SK-N-SH treated with all-trans-retinoic acid at 6 μM for 48 hours (cell line): Measurements from ENCODE around the gene TRPM2.

ENCODE experiments used
- ATAC-seq: fragments of 200-7000 bp; cut with Tn5 transposase; 3 replicates; pipeline ENCODE4 v1.9.1; 2020; ENCODE audit warnings: mild to moderate bottlenecking, moderate library complexity
- ARNTL ChIP-seq: fragments of 450-650 bp; formaldehyde crosslinking; IDR thresholded peaks from 2 replicates; pipeline ENCODE4 v1.5.0; 2020; ENCODE audit warnings: low read depth, mild to moderate bottlenecking, moderate library complexity, borderline replicate concordance
- BACH2 ChIP-seq: fragments of 250-450 bp; sonication (Bioruptor Pico); IDR thresholded peaks from 2 replicates; pipeline ENCODE4 v1.9.0; 2021; ENCODE audit warnings: mild to moderate bottlenecking, borderline replicate concordance
- CREB5 ChIP-seq: fragments of 250-450 bp; sonication (Bioruptor Pico); IDR thresholded peaks from 2 replicates; pipeline ENCODE4 v1.5.1; 2020; ENCODE audit warnings: low read depth, mild to moderate bottlenecking, moderate library complexity
- CSDC2 ChIP-seq: fragments of 250-450 bp; sonication (Bioruptor Pico); IDR thresholded peaks from 2 replicates; pipeline ENCODE4 v1.5.0; 2020; ENCODE audit warnings: mild to moderate bottlenecking, moderate library complexity
- ESRRG ChIP-seq: fragments of 250-450 bp; sonication (Bioruptor Pico); IDR thresholded peaks from 2 replicates; pipeline ENCODE4 v1.6.1; 2021; ENCODE audit warnings: mild to moderate bottlenecking
- GLIS3 ChIP-seq: fragments of 250-450 bp; sonication (Bioruptor Pico); IDR thresholded peaks from 2 replicates; pipeline ENCODE4 v1.5.0; 2020; ENCODE audit warnings: mild to moderate bottlenecking, moderate library complexity
- ISL1 ChIP-seq: fragments of 250-450 bp; sonication (Bioruptor Pico); IDR thresholded peaks from 2 replicates; pipeline ENCODE4 v2.1.2; 2022; ENCODE audit warnings: mild to moderate bottlenecking, moderate library complexity
- OSR1 ChIP-seq: fragments of 250-450 bp; sonication (Bioruptor Pico); IDR thresholded peaks from 2 replicates; pipeline ENCODE4 v1.8.0; 2022; ENCODE audit warnings: moderate library complexity, mild to moderate bottlenecking, inconsistent platforms
- POU6F1 ChIP-seq: fragments of 250-450 bp; sonication (Bioruptor Pico); IDR thresholded peaks from 2 replicates; pipeline ENCODE4 v1.8.0; 2021; ENCODE audit warnings: low read depth, mild to moderate bottlenecking, moderate library complexity, borderline replicate concordance
- PPARA ChIP-seq: fragments of 250-450 bp; sonication (Bioruptor Pico); IDR thresholded peaks from 2 replicates; pipeline ENCODE4 v1.5.0; 2020; ENCODE audit warnings: mild to moderate bottlenecking, borderline replicate concordance
- RARB ChIP-seq: fragments of 250-450 bp; sonication (Bioruptor Pico); IDR thresholded peaks from 2 replicates; pipeline ENCODE4 v1.8.0; 2021; ENCODE audit warnings: mild to moderate bottlenecking, moderate library complexity
- SNAI2 ChIP-seq: fragments of 250-450 bp; sonication (Bioruptor Pico); IDR thresholded peaks from 2 replicates; pipeline ENCODE4 v1.5.0; 2020; ENCODE audit warnings: mild to moderate bottlenecking, moderate library complexity
- TCF4 ChIP-seq: fragments of 250-450 bp; sonication (Bioruptor Pico); IDR thresholded peaks from 2 replicates; pipeline ENCODE4 v1.8.0; 2021; ENCODE audit warnings: mild to moderate bottlenecking, moderate library complexity, borderline replicate concordance
- TOX ChIP-seq: fragments of 250-450 bp; sonication (Bioruptor Pico); IDR thresholded peaks from 2 replicates; pipeline ENCODE4 v1.8.0; 2021; ENCODE audit warnings: mild to moderate bottlenecking, moderate library complexity, borderline replicate concordance
- ZC3H10 ChIP-seq: fragments of 250-450 bp; sonication (Bioruptor Pico); IDR thresholded peaks from 2 replicates; pipeline ENCODE4 v1.5.1; 2021; ENCODE audit warnings: mild to moderate bottlenecking, moderate library complexity
- ZFP3 ChIP-seq: fragments of 250-450 bp; sonication (Bioruptor Pico); IDR thresholded peaks from 2 replicates; pipeline ENCODE4 v1.5.0; 2020; ENCODE audit warnings: mild to moderate bottlenecking, moderate library complexity
- ZFP30 ChIP-seq: fragments of 450-650 bp; formaldehyde crosslinking; IDR thresholded peaks from 2 replicates; pipeline ENCODE4 v1.5.0; 2022; ENCODE audit warnings: mild to moderate bottlenecking, moderate library complexity
- ZNF70 ChIP-seq: fragments of 450-650 bp; formaldehyde crosslinking; IDR thresholded peaks from 2 replicates; pipeline ENCODE4 v1.5.0; 2020; ENCODE audit warnings: mild to moderate bottlenecking, moderate library complexity
- ZNF8 ChIP-seq: fragments of 450-650 bp; formaldehyde crosslinking; IDR thresholded peaks from 2 replicates; pipeline ENCODE4 v1.5.0; 2020; ENCODE audit warnings: mild to moderate bottlenecking, moderate library complexity
- TF ChIP-seq, protein P1 (sequence below): fragments of 250-450 bp; sonication (Bioruptor Pico); IDR thresholded peaks from 2 replicates; pipeline ENCODE4 v1.5.1; 2021; ENCODE audit warnings: mild to moderate bottlenecking, moderate library complexity
- TF ChIP-seq, protein P2 (sequence below): fragments of 250-450 bp; sonication (Bioruptor Pico); IDR thresholded peaks from 2 replicates; pipeline ENCODE4 v1.5.0; 2020; ENCODE audit warnings: mild to moderate bottlenecking, moderate library complexity

TRPM2 gene

DNA sequence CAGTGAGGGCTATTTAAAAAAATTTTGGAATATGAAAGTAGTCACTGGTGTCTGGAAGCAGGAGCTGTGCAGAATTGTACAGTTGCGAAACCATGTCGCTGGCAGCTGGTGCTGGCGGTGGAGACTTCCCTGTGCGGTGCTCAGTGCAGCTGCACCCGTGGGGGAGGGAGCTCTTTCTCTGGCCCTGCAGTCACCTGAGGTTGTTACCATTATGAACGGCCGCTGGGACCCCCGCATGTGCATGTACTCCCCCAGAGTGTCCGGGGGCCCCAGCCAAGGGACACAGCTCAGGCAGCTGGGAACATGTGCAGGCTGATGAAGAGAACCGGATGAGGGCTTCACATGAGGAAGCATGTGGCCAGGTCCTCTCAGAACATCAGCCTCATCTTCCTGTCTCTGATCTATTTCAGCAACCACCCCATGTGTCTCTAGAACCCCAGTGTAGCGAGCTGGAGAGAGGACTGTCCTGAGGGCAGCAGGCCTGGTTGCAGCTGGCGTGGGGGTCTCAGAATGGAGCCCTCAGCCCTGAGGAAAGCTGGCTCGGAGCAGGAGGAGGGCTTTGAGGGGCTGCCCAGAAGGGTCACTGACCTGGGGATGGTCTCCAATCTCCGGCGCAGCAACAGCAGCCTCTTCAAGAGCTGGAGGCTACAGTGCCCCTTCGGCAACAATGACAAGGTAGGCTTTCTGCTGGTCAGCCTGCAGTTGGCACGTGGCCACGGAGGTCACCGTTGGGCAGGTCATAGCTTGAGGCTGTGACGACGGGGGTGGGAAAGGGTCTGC lies at the start of gene TRPM2:
Gene TRPM2, plus strand, starts transcription at position 431 of the 780 bp plus-strand sequence. Its CDS starts 80 bp downstream, at position 511.
- TF ChIP-seq SNAI2 = no peak
- no peak for TF ChIP-seq ZC3H10 (CRISPR knock-in tag)
- TF ChIP-seq ISL1 (CRISPR knock-in tag) = no peak
- TF ChIP-seq, protein P1, sequence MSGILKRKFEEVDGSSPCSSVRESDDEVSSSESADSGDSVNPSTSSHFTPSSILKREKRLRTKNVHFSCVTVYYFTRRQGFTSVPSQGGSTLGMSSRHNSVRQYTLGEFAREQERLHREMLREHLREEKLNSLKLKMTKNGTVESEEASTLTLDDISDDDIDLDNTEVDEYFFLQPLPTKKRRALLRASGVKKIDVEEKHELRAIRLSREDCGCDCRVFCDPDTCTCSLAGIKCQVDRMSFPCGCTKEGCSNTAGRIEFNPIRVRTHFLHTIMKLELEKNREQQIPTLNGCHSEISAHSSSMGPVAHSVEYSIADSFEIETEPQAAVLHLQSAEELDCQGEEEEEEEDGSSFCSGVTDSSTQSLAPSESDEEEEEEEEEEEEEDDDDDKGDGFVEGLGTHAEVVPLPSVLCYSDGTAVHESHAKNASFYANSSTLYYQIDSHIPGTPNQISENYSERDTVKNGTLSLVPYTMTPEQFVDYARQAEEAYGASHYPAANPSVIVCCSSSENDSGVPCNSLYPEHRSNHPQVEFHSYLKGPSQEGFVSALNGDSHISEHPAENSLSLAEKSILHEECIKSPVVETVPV = no peak
- no peak for ATAC-seq

GRCh38 chr21:44304011-44304616 lies 49.3 kb upstream of the TRPM2 start:
- TF ChIP-seq CSDC2 (CRISPR knock-in tag) (no peak), ISL1 (CRISPR knock-in tag) (no peak), ARNTL (CRISPR knock-in tag) (no peak)
- no peak for ATAC-seq

DNA sequence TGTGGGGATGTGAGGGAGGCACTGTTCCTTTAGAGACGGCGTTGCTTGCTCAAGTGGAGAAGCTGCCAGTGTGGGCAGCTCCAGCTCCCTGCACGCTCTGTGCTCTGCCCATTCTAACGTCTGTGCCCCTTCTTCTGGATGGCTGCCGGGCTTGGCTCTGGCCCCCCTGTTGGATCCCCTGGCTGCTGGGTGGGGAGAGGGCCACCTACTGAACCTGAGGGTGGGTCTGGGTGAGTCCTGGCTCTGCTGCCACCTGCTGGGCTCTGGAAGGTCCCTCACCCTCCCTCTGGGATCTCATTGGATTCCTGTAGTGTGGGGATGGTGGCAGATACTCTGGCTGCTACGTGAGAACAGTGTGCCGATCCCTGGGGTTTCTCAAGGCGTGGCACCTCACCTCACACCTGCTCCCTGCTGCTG lies 48.5 kb upstream of the TRPM2 start:
- no peak for TF ChIP-seq TCF4 (CRISPR knock-in tag)
- TF ChIP-seq ZFP3 (CRISPR knock-in tag) = no peak
- no peak for TF ChIP-seq RARB (CRISPR knock-in tag)
- TF ChIP-seq ZC3H10 (CRISPR knock-in tag) = no peak
- TF ChIP-seq PPARA (CRISPR knock-in tag) = no peak
- no peak for TF ChIP-seq ZNF70 (CRISPR knock-in tag)
- TF ChIP-seq, protein P1 = no peak
- no peak for TF ChIP-seq OSR1
- no peak for TF ChIP-seq ZNF8 (CRISPR knock-in tag)
- TF ChIP-seq, protein P2, sequence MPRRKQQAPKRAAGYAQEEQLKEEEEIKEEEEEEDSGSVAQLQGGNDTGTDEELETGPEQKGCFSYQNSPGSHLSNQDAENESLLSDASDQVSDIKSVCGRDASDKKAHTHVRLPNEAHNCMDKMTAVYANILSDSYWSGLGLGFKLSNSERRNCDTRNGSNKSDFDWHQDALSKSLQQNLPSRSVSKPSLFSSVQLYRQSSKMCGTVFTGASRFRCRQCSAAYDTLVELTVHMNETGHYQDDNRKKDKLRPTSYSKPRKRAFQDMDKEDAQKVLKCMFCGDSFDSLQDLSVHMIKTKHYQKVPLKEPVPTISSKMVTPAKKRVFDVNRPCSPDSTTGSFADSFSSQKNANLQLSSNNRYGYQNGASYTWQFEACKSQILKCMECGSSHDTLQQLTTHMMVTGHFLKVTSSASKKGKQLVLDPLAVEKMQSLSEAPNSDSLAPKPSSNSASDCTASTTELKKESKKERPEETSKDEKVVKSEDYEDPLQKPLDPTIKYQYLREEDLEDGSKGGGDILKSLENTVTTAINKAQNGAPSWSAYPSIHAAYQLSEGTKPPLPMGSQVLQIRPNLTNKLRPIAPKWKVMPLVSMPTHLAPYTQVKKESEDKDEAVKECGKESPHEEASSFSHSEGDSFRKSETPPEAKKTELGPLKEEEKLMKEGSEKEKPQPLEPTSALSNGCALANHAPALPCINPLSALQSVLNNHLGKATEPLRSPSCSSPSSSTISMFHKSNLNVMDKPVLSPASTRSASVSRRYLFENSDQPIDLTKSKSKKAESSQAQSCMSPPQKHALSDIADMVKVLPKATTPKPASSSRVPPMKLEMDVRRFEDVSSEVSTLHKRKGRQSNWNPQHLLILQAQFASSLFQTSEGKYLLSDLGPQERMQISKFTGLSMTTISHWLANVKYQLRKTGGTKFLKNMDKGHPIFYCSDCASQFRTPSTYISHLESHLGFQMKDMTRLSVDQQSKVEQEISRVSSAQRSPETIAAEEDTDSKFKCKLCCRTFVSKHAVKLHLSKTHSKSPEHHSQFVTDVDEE = no peak
- no peak for TF ChIP-seq ESRRG (CRISPR knock-in tag)
- ATAC-seq = peak; percentile 79

DNA sequence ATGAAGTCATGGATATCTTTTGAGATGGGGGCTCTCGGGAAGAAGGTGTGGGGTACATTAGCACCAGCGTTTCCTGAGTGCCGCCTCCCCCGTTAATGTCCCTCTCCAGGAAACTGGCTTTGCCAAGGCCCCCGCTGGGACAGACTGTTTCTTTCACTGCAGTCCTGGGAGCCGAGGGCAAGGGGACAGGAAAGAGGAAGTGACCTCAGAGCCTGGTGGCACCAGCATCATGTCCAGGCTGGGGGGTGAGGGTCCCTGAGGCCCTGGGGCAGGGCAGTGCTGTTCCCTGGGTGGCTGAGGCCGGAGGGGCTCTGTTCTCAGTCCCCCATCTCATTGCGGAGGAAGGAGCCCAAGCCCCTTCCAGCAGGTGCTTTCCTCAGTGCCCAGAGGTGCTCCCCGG lies 47.7 kb upstream of the TRPM2 start:
- TF ChIP-seq ZC3H10 (CRISPR knock-in tag) = no peak
- TF ChIP-seq TOX = no peak
- TF ChIP-seq ISL1 (CRISPR knock-in tag) = no peak
- TF ChIP-seq BACH2 (CRISPR knock-in tag) = no peak
- TF ChIP-seq PPARA (CRISPR knock-in tag) = no peak
- TF ChIP-seq ESRRG (CRISPR knock-in tag) = no peak
- TF ChIP-seq OSR1 = no peak
- no peak for ATAC-seq

DNA sequence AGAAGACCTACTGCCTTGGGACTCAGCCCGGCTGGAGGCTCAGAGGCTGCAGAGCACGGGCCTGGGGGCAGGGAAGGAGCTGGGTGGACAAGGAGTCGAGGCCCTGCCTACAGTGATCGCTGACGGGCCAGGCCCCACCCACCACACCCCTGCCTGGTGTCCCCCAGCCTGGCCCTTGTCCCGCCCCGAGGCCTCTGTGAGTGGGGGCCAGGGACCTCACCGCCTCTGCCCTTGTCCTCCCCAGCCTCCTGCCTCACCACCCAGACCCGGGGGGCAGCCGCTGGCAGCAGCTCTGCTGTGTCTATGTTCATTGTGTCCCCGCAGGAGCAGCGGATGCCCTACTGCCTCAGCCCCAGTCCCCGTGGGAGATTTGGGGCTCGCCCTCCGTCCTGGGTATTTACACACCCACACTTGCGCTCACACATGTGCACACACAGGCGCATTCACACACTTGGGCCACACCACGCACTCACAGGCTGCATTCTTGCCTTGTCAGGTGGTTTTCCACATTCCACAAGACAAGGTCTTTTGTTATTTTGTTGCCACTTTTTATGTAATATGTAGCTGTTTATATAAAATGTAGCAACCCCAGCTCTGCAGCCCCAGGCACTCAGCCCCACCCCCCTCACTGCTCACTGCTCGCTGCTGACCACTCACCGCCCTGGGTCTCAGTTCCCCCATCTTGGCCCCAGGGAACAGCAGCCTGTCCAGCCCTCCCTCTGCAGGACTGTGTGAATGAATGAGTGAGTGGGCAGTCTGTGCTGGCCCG lies 46.3 kb upstream of the TRPM2 start:
- ATAC-seq = no peak
- no peak for TF ChIP-seq ZNF8 (CRISPR knock-in tag)
- no peak for TF ChIP-seq OSR1
- TF ChIP-seq, protein P1 = no peak
- TF ChIP-seq CSDC2 (CRISPR knock-in tag) = no peak
- no peak for TF ChIP-seq ZC3H10 (CRISPR knock-in tag)
- no peak for TF ChIP-seq GLIS3 (CRISPR knock-in tag)
- no peak for TF ChIP-seq ZFP30 (CRISPR knock-in tag)
- TF ChIP-seq POU6F1 (CRISPR knock-in tag) = no peak
- no peak for TF ChIP-seq CREB5
- no peak for TF ChIP-seq ARNTL (CRISPR knock-in tag)
- no peak for TF ChIP-seq TOX
- no peak for TF ChIP-seq SNAI2
